ENCODE measurements around the gene SHPK.

The SHPK gene

GRCh38 chr17:3626831-3627768 is 8.9 kb downstream of the SHPK start:
- DNase-seq (ENCODE audit: low read depth in 2 of 2), result no peak

GRCh38 chr17:3622977-3623594 is 13.0 kb downstream of the SHPK start:
- DNase-seq (ENCODE audit: low read depth in 2 of 2), result no peak

GRCh38 chr17:3621146-3621720 is 14.8 kb downstream of the SHPK start:
- DNase-seq (ENCODE audit: low read depth in 2 of 2), result no peak

- no peak for DNase-seq (ENCODE audit: low read depth in 2 of 2)
Measured at GRCh38 chr17:3615160-3615870, 20.7 kb downstream of the SHPK start.

GRCh38 chr17:3613124-3613523 is 22.9 kb downstream of the SHPK start:
- DNase-seq (ENCODE audit: low read depth in 2 of 2), result no peak

- DNase-seq (ENCODE audit: low read depth in 2 of 2), result no peak
Measured at GRCh38 chr17:3610523-3610922, 25.5 kb downstream of the SHPK start.

- DNase-seq (ENCODE audit: low read depth in 2 of 2), result no peak
Measured at GRCh38 chr17:3609689-3610088, 26.4 kb downstream of the SHPK start.

GRCh38 chr17:3603870-3604259 is 32.2 kb downstream of the SHPK start:
- DNase-seq (ENCODE audit: low read depth in 2 of 2), result no peak

- peak in 1 of 2 experiments; percentile 29 for DNase-seq (ENCODE audit: low read depth in 2 of 2)
Measured at GRCh38 chr17:3603119-3603869, 32.8 kb downstream of the SHPK start.

GRCh38 chr17:3602499-3602898 is 33.6 kb downstream of the SHPK start:
- DNase-seq (ENCODE audit: low read depth in 2 of 2), result no peak

- no peak for DNase-seq (ENCODE audit: low read depth in 2 of 2)
Measured at GRCh38 chr17:3600529-3601205, 35.4 kb downstream of the SHPK start.

- DNase-seq (ENCODE audit: low read depth in 2 of 2), result no peak
Measured at GRCh38 chr17:3598078-3598477, 38.0 kb downstream of the SHPK start.

GRCh38 chr17:3596804-3597464 is 39.1 kb downstream of the SHPK start:
- DNase-seq (ENCODE audit: low read depth in 2 of 2), result no peak

- DNase-seq (ENCODE audit: low read depth in 2 of 2), result peak in 1 of 2 experiments; percentile 12
Measured at GRCh38 chr17:3594976-3595375, 41.1 kb downstream of the SHPK start.

GRCh38 chr17:3594051-3594800 is 41.8 kb downstream of the SHPK start:
- peak; percentile 55 to 58 for DNase-seq (ENCODE audit: low read depth in 2 of 2)

GRCh38 chr17:3593384-3593783 is 42.7 kb downstream of the SHPK start:
- DNase-seq (ENCODE audit: low read depth in 2 of 2), result no peak

- no peak for DNase-seq (ENCODE audit: low read depth in 2 of 2)
Measured at GRCh38 chr17:3592216-3592860, 43.7 kb downstream of the SHPK start.

GRCh38 chr17:3590768-3591167 is 45.3 kb downstream of the SHPK start:
- DNase-seq (ENCODE audit: low read depth in 2 of 2), result no peak

GRCh38 chr17:3590231-3590630 is 45.8 kb downstream of the SHPK start:
- no peak for DNase-seq (ENCODE audit: low read depth in 2 of 2)
